ENCODE measurements around the gene AGPAT4.

AGPAT4 gene

GRCh38 chr6:161223646-161224045 lies 50.2 kb downstream of the AGPAT4 start:
- H3K4me1 ChIP-seq (ENCODE audit: control insufficient read depth in 5 of 5, insufficient read depth in 5 of 5, low read length in 5 of 5): peaks cover 1 to 25% (median 4%) of the 10 kb centered on the region in 5 donors
- H3K27me3 ChIP-seq (ENCODE audit: control insufficient read depth in 5 of 5, insufficient read depth in 4 of 5, low read length in 5 of 5): no peaks in the 10 kb centered on the region
- no peak overlapping the region for H3K27ac ChIP-seq (ENCODE audit: low read depth, low read length)
- H3K4me3 ChIP-seq (ENCODE audit: low read depth in 1 of 5, low read length in 5 of 5): no peak overlapping the region
- H3K9me3 ChIP-seq (ENCODE audit: control insufficient read depth in 5 of 5, low read length in 5 of 5): no peaks in the 10 kb centered on the region
- no peak overlapping the region for H3K9ac ChIP-seq (ENCODE audit: low read length in 5 of 5)
- H3K36me3 ChIP-seq (ENCODE audit: control insufficient read depth in 5 of 5, insufficient read depth in 5 of 5, low read length in 5 of 5): peaks cover 0 to 5% (median 0%) of the 10 kb centered on the region in 5 donors

DNA sequence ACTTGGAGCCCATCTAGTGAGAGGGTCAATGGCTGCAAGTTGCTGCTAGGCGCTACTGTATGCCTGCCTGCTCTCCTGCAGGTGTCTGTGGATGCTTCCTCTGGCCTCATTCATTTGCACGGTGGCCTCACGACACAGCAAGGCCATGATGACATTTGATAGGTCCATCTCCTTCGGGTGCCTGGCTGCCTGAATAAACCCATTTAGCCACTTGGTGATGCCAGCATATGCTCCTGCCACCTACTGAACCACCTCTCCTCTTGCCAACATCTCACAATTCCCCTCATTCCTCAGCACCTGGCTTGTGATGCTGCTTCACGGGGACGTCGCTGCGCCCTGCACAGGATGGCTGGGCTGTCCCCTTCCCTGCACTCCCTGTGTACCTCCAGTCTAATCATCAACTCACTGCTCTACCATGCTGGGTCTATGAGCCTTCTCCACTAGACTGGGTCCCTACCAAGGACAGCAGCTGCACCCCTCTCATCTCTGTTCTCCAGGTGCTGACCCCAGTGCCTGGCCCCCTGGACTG lies 51.1 kb downstream of the AGPAT4 start:
- H3K27ac ChIP-seq (ENCODE audit: low read depth, low read length): no peak overlapping the region
- H3K36me3 ChIP-seq (ENCODE audit: control insufficient read depth in 5 of 5, insufficient read depth in 5 of 5, low read length in 5 of 5): peaks cover 0 to 5% (median 0%) of the 10 kb centered on the region in 5 donors
- peaks cover 0 to 17% (median 0%) of the 10 kb centered on the region in 5 donors for H3K4me1 ChIP-seq (ENCODE audit: control insufficient read depth in 5 of 5, insufficient read depth in 5 of 5, low read length in 5 of 5)
- no peaks in the 10 kb centered on the region for H3K9me3 ChIP-seq (ENCODE audit: control insufficient read depth in 5 of 5, low read length in 5 of 5)
- H3K9ac ChIP-seq (ENCODE audit: low read length in 5 of 5): no peak overlapping the region
- H3K27me3 ChIP-seq (ENCODE audit: control insufficient read depth in 5 of 5, insufficient read depth in 4 of 5, low read length in 5 of 5): no peaks in the 10 kb centered on the region
- H3K4me3 ChIP-seq (ENCODE audit: low read depth in 1 of 5, low read length in 5 of 5): no peak overlapping the region

DNA sequence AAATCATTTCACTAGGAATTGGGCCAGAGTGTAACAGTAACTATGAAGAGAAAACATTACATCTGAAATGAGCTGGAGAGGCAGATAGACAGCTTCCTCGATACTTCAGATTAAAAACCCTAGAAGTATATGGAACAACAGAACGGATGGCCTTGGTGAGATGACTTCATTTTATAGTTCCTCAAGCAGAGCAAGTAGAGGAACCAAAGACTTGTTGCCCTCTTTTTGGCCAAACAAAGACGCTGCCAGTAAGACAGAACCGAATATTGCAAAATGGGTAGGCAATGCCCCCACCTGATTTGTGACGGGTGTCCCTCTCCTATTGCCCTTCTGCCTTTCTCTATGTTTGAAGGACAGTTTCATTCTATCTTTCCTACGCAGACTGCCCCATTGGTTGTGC lies 53.5 kb downstream of the AGPAT4 start:
- H3K9me3 ChIP-seq (ENCODE audit: control insufficient read depth in 5 of 5, low read length in 5 of 5): no peaks in the 10 kb centered on the region
- no peaks in the 10 kb centered on the region for H3K27me3 ChIP-seq (ENCODE audit: control insufficient read depth in 5 of 5, insufficient read depth in 4 of 5, low read length in 5 of 5)
- peaks cover 0 to 10% (median 3%) of the 10 kb centered on the region in 5 donors for H3K36me3 ChIP-seq (ENCODE audit: control insufficient read depth in 5 of 5, insufficient read depth in 5 of 5, low read length in 5 of 5)
- no peak overlapping the region for H3K4me3 ChIP-seq (ENCODE audit: low read depth in 1 of 5, low read length in 5 of 5)
- H3K9ac ChIP-seq (ENCODE audit: low read length in 5 of 5): no peak overlapping the region
- H3K4me1 ChIP-seq (ENCODE audit: control insufficient read depth in 5 of 5, insufficient read depth in 5 of 5, low read length in 5 of 5): no peaks in the 10 kb centered on the region
- no peak overlapping the region for H3K27ac ChIP-seq (ENCODE audit: low read depth, low read length)

- no peak overlapping the region for H3K9ac ChIP-seq (ENCODE audit: low read length in 5 of 5)
- H3K36me3 ChIP-seq (ENCODE audit: control insufficient read depth in 5 of 5, insufficient read depth in 5 of 5, low read length in 5 of 5): peaks cover 0 to 10% (median 3%) of the 10 kb centered on the region in 5 donors
- no peaks in the 10 kb centered on the region for H3K27me3 ChIP-seq (ENCODE audit: control insufficient read depth in 5 of 5, insufficient read depth in 4 of 5, low read length in 5 of 5)
- no peak overlapping the region for H3K4me3 ChIP-seq (ENCODE audit: low read depth in 1 of 5, low read length in 5 of 5)
- no peak overlapping the region for H3K27ac ChIP-seq (ENCODE audit: low read depth, low read length)
- H3K9me3 ChIP-seq (ENCODE audit: control insufficient read depth in 5 of 5, low read length in 5 of 5): no peaks in the 10 kb centered on the region
- no peaks in the 10 kb centered on the region for H3K4me1 ChIP-seq (ENCODE audit: control insufficient read depth in 5 of 5, insufficient read depth in 5 of 5, low read length in 5 of 5)
These were observed 54.2 kb downstream of the AGPAT4 start for GRCh38 chr6:161219680-161220079.

DNA sequence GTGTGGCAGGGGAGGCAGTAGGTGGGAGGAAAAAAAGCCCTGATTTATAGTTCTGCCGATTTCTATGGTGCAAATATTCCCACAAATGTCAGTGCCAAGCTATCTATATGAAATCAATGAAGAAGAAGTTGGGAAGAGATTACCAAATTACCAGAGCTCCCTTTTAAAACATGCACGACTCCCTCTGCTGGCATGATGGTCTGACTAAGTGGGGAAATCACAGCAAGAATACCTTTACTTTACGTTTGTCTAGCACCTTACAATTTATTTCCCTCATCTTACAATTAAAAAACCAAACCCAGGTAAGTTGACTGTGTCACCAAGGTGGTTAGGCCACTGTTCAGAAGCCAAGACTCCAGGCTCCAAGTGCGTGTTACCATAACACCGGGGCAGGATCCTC lies 55.6 kb downstream of the AGPAT4 start:
- Histone ChIP-seq H3K4me3 (ENCODE audit: low read depth in 1 of 5, low read length in 5 of 5) (no peak overlapping the region), H3K9ac (ENCODE audit: low read length in 5 of 5) (no peak overlapping the region), H3K27me3 (ENCODE audit: control insufficient read depth in 5 of 5, insufficient read depth in 4 of 5, low read length in 5 of 5) (no peaks in the 10 kb centered on the region), H3K36me3 (ENCODE audit: control insufficient read depth in 5 of 5, insufficient read depth in 5 of 5, low read length in 5 of 5) (peaks cover 0 to 10% (median 3%) of the 10 kb centered on the region in 5 donors), H3K27ac (ENCODE audit: low read depth, low read length) (no peak overlapping the region), H3K9me3 (ENCODE audit: control insufficient read depth in 5 of 5, low read length in 5 of 5) (no peaks in the 10 kb centered on the region), H3K4me1 (ENCODE audit: control insufficient read depth in 5 of 5, insufficient read depth in 5 of 5, low read length in 5 of 5) (no peaks in the 10 kb centered on the region)

- Histone ChIP-seq H3K4me3 (ENCODE audit: low read depth in 1 of 5, low read length in 5 of 5) (no peak overlapping the region), H3K4me1 (ENCODE audit: control insufficient read depth in 5 of 5, insufficient read depth in 5 of 5, low read length in 5 of 5) (no peaks in the 10 kb centered on the region), H3K27me3 (ENCODE audit: control insufficient read depth in 5 of 5, insufficient read depth in 4 of 5, low read length in 5 of 5) (no peaks in the 10 kb centered on the region), H3K36me3 (ENCODE audit: control insufficient read depth in 5 of 5, insufficient read depth in 5 of 5, low read length in 5 of 5) (peaks cover 0 to 10% (median 3%) of the 10 kb centered on the region in 5 donors), H3K9ac (ENCODE audit: low read length in 5 of 5) (no peak overlapping the region), H3K9me3 (ENCODE audit: control insufficient read depth in 5 of 5, low read length in 5 of 5) (no peaks in the 10 kb centered on the region), H3K27ac (ENCODE audit: low read depth, low read length) (no peak overlapping the region)
These were observed 56.2 kb downstream of the AGPAT4 start for GRCh38 chr6:161217628-161218027.

DNA sequence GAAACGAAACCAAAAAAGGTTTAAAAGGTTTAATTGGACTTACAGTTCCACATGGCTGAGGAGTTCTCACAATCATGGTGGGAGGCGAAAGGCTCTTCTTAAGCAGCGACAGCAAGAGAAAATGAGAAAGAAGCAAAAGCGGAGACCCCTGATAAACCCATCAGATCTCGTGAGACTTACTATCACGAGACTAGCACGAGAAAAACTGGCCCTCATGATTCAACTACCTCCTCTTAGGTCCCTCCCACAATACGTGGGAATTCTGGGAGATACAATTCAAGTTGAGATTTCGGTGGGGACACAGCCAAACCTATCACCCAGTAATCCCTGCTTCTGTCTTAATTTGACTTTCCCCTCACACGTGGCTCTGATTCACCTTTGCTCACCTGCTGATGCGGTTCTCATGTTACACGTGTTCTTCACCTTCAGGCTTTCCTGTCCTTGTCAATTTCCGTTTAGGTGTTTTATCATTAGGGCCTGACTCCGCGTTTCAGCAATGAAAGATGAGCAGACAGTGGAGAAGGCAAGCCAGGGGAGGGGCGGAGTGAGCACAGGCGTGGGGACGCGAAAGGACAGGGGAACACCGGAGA lies 57.1 kb downstream of the AGPAT4 start:
- Histone ChIP-seq H3K4me1 (ENCODE audit: control insufficient read depth in 5 of 5, insufficient read depth in 5 of 5, low read length in 5 of 5) (no peaks in the 10 kb centered on the region), H3K27ac (ENCODE audit: low read depth, low read length) (no peak overlapping the region), H3K27me3 (ENCODE audit: control insufficient read depth in 5 of 5, insufficient read depth in 4 of 5, low read length in 5 of 5) (no peaks in the 10 kb centered on the region), H3K4me3 (ENCODE audit: low read depth in 1 of 5, low read length in 5 of 5) (no peak overlapping the region), H3K9ac (ENCODE audit: low read length in 5 of 5) (no peak overlapping the region), H3K36me3 (ENCODE audit: control insufficient read depth in 5 of 5, insufficient read depth in 5 of 5, low read length in 5 of 5) (peaks cover 0 to 10% (median 3%) of the 10 kb centered on the region in 5 donors), H3K9me3 (ENCODE audit: control insufficient read depth in 5 of 5, low read length in 5 of 5) (peaks cover 0 to 3% (median under 1%) of the 10 kb centered on the region in 5 donors)

DNA sequence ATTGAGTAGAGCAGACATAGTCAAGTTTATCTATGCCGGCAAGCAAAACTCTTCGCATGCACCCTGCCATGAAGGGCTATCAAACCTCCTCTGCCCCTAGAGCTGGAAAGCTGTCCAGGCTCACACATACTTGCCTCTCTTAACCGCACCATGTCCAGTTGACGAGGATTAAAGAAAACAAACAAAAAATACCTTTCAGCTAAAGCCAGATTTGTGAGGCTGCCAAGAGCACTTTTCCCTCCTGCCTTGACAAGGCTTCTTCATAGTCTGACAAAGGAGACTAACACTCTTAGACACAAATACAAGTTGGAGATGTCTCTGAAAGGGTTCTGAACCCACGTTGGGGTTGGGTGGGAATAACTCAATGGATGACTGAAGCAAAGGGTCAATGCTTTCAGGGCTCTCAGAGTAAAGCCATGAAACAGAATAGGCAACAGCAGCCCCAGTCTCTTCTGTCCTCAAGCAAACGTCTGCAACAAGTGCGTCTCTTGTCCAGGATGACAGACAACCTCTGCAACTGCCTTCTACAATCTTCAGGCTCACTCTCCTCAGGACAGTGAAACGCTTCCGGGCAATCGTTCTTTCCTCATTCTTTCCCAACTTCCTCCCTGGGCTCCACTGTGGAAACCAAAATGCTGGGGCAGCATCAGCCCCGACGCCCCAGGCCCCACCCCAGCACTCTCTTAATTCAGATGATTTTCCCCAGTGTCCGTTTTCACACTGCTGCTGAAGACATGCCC lies 57.8 kb downstream of the AGPAT4 start:
- H3K4me1 ChIP-seq (ENCODE audit: control insufficient read depth in 5 of 5, insufficient read depth in 5 of 5, low read length in 5 of 5): no peaks in the 10 kb centered on the region
- no peak overlapping the region for H3K4me3 ChIP-seq (ENCODE audit: low read depth in 1 of 5, low read length in 5 of 5)
- H3K9me3 ChIP-seq (ENCODE audit: control insufficient read depth in 5 of 5, low read length in 5 of 5): peaks cover 0 to 4% (median 3%) of the 10 kb centered on the region in 5 donors
- H3K27me3 ChIP-seq (ENCODE audit: control insufficient read depth in 5 of 5, insufficient read depth in 4 of 5, low read length in 5 of 5): no peaks in the 10 kb centered on the region
- H3K36me3 ChIP-seq (ENCODE audit: control insufficient read depth in 5 of 5, insufficient read depth in 5 of 5, low read length in 5 of 5): peaks cover 0 to 10% (median 3%) of the 10 kb centered on the region in 5 donors
- H3K27ac ChIP-seq (ENCODE audit: low read depth, low read length): no peak overlapping the region
- no peak overlapping the region for H3K9ac ChIP-seq (ENCODE audit: low read length in 5 of 5)

DNA sequence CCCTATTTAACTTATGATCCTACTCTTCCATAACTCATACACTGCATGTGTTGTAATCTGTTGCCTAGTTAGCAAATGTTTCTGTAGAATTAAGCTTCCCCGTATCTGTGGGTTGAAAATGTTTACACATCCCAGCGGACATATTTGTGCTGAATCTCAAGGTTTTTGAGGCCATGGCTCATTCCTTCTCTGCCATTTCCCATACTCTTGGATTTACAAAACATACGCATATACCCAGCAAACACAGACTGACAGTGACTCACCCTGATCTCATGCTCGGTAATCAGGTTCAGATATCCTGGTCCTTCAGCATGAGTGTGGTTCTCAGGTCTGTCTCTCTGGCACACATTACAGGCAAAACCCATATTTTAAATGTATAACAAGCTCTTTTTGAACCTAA lies 58.7 kb downstream of the AGPAT4 start:
- H3K27ac ChIP-seq (ENCODE audit: low read depth, low read length): no peak overlapping the region
- H3K9me3 ChIP-seq (ENCODE audit: control insufficient read depth in 5 of 5, low read length in 5 of 5): peaks cover 0 to 4% (median 3%) of the 10 kb centered on the region in 5 donors
- peaks cover 0 to 10% (median 3%) of the 10 kb centered on the region in 5 donors for H3K36me3 ChIP-seq (ENCODE audit: control insufficient read depth in 5 of 5, insufficient read depth in 5 of 5, low read length in 5 of 5)
- no peaks in the 10 kb centered on the region for H3K27me3 ChIP-seq (ENCODE audit: control insufficient read depth in 5 of 5, insufficient read depth in 4 of 5, low read length in 5 of 5)
- no peaks in the 10 kb centered on the region for H3K4me1 ChIP-seq (ENCODE audit: control insufficient read depth in 5 of 5, insufficient read depth in 5 of 5, low read length in 5 of 5)
- no peak overlapping the region for H3K9ac ChIP-seq (ENCODE audit: low read length in 5 of 5)
- no peak overlapping the region for H3K4me3 ChIP-seq (ENCODE audit: low read depth in 1 of 5, low read length in 5 of 5)

- Histone ChIP-seq H3K27me3 (ENCODE audit: control insufficient read depth in 5 of 5, insufficient read depth in 4 of 5, low read length in 5 of 5) (no peaks in the 10 kb centered on the region), H3K4me3 (ENCODE audit: low read depth in 1 of 5, low read length in 5 of 5) (no peak overlapping the region), H3K9ac (ENCODE audit: low read length in 5 of 5) (no peak overlapping the region), H3K9me3 (ENCODE audit: control insufficient read depth in 5 of 5, low read length in 5 of 5) (peaks cover 0 to 4% (median 3%) of the 10 kb centered on the region in 5 donors), H3K36me3 (ENCODE audit: control insufficient read depth in 5 of 5, insufficient read depth in 5 of 5, low read length in 5 of 5) (peaks cover 0 to 10% (median 3%) of the 10 kb centered on the region in 5 donors), H3K4me1 (ENCODE audit: control insufficient read depth in 5 of 5, insufficient read depth in 5 of 5, low read length in 5 of 5) (no peaks in the 10 kb centered on the region), H3K27ac (ENCODE audit: low read depth, low read length) (no peak overlapping the region)
These were observed 59.1 kb downstream of the AGPAT4 start for GRCh38 chr6:161214722-161215121.
